ENCODE results near the gene MVK. TPM values are rescaled to one million over a fixed set of nuclear protein-coding genes. Genes with fewer than 3 reads are reported as not detected.

MVK gene
- total RNA-seq, 3 donors from 2014 or later, result 8.8 to 18.4 (median 17.6) TPM

GRCh38 chr12:109592195-109592904 is 18.8 kb downstream of the MVK start:
- Histone ChIP-seq H3K4me3 (no peak overlapping the region), H3K36me3 (no peaks in the 10 kb centered on the region), H3K4me1 (no peaks in the 10 kb centered on the region), H3K9me3 (no peaks in the 10 kb centered on the region), H3K27ac (no peak overlapping the region), H3K27me3 (no peaks in the 10 kb centered on the region)
- DNase-seq (ENCODE audit: low spot score in 2 of 2), result no peak
- intact Hi-C loops (cut with DNase I; ENCODE audit: low total_unique reads), result no loop called here
- TF ChIP-seq POLR2A (IDR thresholded peaks at IDR 0.05) (no peak), CTCF (IDR thresholded peaks at IDR 0.05) (no peak), POLR2AphosphoS5 (IDR thresholded peaks at IDR 0.05) (no peak)

- no peaks in the 10 kb centered on the region for H3K27me3 ChIP-seq
- H3K4me1 ChIP-seq, result peaks cover 0 to 2% of the 10 kb centered on the region in 2 donors
- H3K4me3 ChIP-seq, result no peak overlapping the region
- DNase-seq (ENCODE audit: low spot score in 2 of 2), result no peak
- H3K9me3 ChIP-seq, result no peaks in the 10 kb centered on the region
- intact Hi-C loops (cut with DNase I; ENCODE audit: low total_unique reads), result no loop called here
- TF ChIP-seq CTCF (IDR thresholded peaks at IDR 0.05) (no peak), POLR2A (IDR thresholded peaks at IDR 0.05) (no peak), POLR2AphosphoS5 (IDR thresholded peaks at IDR 0.05) (no peak)
- H3K27ac ChIP-seq, result no peak overlapping the region
- no peaks in the 10 kb centered on the region for H3K36me3 ChIP-seq
Measured at GRCh38 chr12:109592905-109593272, 19.3 kb downstream of the MVK start.

GRCh38 chr12:109594556-109595317 is 21.1 kb downstream of the MVK start:
- Histone ChIP-seq H3K4me1 (peaks cover 0 to 4% of the 10 kb centered on the region in 2 donors), H3K27ac (no peak overlapping the region), H3K36me3 (no peaks in the 10 kb centered on the region), H3K4me3 (no peak overlapping the region), H3K9me3 (no peaks in the 10 kb centered on the region), H3K27me3 (no peaks in the 10 kb centered on the region)
- DNase-seq (ENCODE audit: low spot score in 2 of 2), result no peak
- intact Hi-C loops (cut with DNase I; ENCODE audit: low total_unique reads), result loop anchor here (5.0 kb wide), 1 partner anchor 183 kb away; no protein-coding TSS in a partner anchor
- TF ChIP-seq CTCF (IDR thresholded peaks at IDR 0.05) (no peak), POLR2AphosphoS5 (IDR thresholded peaks at IDR 0.05) (no peak), POLR2A (IDR thresholded peaks at IDR 0.05) (no peak)

- Histone ChIP-seq H3K27me3 (no peaks in the 10 kb centered on the region), H3K4me1 (peaks cover 0 to 4% of the 10 kb centered on the region in 2 donors), H3K36me3 (no peaks in the 10 kb centered on the region), H3K9me3 (no peaks in the 10 kb centered on the region), H3K27ac (no peak overlapping the region), H3K4me3 (no peak overlapping the region)
- intact Hi-C loops (cut with DNase I; ENCODE audit: low total_unique reads), result loop anchor here (5.0 kb wide), 1 partner anchor 182 kb away; no protein-coding TSS in a partner anchor
- no peak for DNase-seq (ENCODE audit: low spot score in 2 of 2)
- TF ChIP-seq CTCF (IDR thresholded peaks at IDR 0.05) (no peak), POLR2A (IDR thresholded peaks at IDR 0.05) (no peak), POLR2AphosphoS5 (IDR thresholded peaks at IDR 0.05) (no peak)
Measured at GRCh38 chr12:109595321-109595902, 21.8 kb downstream of the MVK start.

All from breast epithelium (tissue), 4 donors.